Measurements from ENCODE around the gene RAB1A.

The RAB1A gene

DNA sequence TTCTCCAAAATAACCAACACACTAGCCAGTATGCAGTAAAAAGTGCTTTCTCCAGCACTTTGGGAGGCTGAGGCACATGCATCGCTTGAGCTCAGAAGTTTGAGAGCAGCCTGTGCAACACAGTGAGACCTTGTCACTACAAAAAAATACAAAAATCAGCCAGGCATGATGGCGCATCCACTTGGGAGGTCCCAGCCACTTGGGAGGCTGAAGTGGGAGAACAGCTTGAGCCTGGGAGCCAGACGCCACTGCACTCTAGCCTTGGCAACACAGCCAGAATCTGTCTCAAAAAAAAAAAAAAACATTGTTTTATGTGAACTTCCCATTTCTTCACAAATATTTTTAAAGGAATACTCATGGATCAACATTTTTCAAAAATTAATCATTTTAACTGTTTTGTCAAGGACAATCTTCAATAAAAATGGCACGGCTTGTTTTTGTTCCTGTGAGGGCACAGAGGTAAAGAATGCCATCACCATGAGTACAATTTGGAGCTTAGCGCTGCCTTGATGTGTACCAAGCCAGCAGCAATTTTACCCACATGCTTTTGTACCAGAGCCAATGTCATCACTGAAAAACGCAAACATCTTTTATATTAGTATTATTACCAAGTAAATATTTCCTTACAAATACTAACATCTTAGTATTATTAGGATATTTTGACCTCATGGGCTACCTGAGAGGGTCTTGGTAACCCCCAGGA lies 26.7 kb downstream of the RAB1A start:
- TF ChIP-seq, protein P1, sequence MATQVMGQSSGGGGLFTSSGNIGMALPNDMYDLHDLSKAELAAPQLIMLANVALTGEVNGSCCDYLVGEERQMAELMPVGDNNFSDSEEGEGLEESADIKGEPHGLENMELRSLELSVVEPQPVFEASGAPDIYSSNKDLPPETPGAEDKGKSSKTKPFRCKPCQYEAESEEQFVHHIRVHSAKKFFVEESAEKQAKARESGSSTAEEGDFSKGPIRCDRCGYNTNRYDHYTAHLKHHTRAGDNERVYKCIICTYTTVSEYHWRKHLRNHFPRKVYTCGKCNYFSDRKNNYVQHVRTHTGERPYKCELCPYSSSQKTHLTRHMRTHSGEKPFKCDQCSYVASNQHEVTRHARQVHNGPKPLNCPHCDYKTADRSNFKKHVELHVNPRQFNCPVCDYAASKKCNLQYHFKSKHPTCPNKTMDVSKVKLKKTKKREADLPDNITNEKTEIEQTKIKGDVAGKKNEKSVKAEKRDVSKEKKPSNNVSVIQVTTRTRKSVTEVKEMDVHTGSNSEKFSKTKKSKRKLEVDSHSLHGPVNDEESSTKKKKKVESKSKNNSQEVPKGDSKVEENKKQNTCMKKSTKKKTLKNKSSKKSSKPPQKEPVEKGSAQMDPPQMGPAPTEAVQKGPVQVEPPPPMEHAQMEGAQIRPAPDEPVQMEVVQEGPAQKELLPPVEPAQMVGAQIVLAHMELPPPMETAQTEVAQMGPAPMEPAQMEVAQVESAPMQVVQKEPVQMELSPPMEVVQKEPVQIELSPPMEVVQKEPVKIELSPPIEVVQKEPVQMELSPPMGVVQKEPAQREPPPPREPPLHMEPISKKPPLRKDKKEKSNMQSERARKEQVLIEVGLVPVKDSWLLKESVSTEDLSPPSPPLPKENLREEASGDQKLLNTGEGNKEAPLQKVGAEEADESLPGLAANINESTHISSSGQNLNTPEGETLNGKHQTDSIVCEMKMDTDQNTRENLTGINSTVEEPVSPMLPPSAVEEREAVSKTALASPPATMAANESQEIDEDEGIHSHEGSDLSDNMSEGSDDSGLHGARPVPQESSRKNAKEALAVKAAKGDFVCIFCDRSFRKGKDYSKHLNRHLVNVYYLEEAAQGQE (IDR thresholded peaks at IDR 0.05; ENCODE audit: insufficient read depth in 1 of 2, low read depth in 2 of 2, low read length in 2 of 2), result no peak
- TF ChIP-seq TAF1 (IDR thresholded peaks at IDR 0.05; ENCODE audit: borderline replicate concordance, insufficient read depth, low read length) (no peak), FOXP2 (optimal IDR thresholded peaks at IDR 0.05; ENCODE audit: borderline replicate concordance, extremely low read depth, extremely low read length, insufficient read depth) (no peak), SIN3A (IDR thresholded peaks at IDR 0.05; ENCODE audit: borderline replicate concordance, insufficient read depth, low read length) (no peak), POLR2AphosphoS5 (IDR thresholded peaks at IDR 0.05; ENCODE audit: low read depth, low read length) (no peak)

DNA sequence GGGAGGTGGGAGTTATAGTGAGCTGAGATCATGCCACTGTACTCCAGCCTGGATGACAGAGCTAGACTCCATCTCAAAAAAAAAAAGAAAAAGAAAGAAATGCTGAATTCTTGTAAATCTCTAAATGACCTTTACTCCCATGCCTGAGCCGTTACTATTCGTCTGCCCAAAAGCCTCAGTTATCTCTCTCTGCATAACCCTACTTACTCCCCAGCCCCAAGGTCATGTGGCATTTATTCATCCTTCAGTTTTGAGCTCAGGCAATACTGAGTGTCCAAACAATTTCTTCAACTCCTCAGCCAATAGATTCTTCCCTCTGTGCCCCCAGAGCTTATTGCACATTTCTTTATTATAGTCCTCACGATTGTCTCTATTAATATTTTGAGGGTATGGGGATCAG lies 28.8 kb downstream of the RAB1A start:
- no peak for TF ChIP-seq POLR2AphosphoS5 (IDR thresholded peaks at IDR 0.05; ENCODE audit: low read depth, low read length)

- TF ChIP-seq SIN3A (IDR thresholded peaks at IDR 0.05; ENCODE audit: borderline replicate concordance, insufficient read depth, low read length) (no peak), TAF1 (IDR thresholded peaks at IDR 0.05; ENCODE audit: borderline replicate concordance, insufficient read depth, low read length) (no peak), POLR2AphosphoS5 (IDR thresholded peaks at IDR 0.05; ENCODE audit: low read depth, low read length) (no peak), FOXP2 (optimal IDR thresholded peaks at IDR 0.05; ENCODE audit: borderline replicate concordance, extremely low read depth, extremely low read length, insufficient read depth) (no peak)
- TF ChIP-seq, protein P1 (IDR thresholded peaks at IDR 0.05; ENCODE audit: insufficient read depth in 1 of 2, low read depth in 2 of 2, low read length in 2 of 2), result no peak
These were observed 31.2 kb downstream of the RAB1A start for GRCh38 chr2:65098741-65099140.

GRCh38 chr2:65097844-65098243 lies 32.1 kb downstream of the RAB1A start:
- TF ChIP-seq SIN3A (IDR thresholded peaks at IDR 0.05; ENCODE audit: borderline replicate concordance, insufficient read depth, low read length) (no peak), TAF1 (IDR thresholded peaks at IDR 0.05; ENCODE audit: borderline replicate concordance, insufficient read depth, low read length) (no peak), POLR2AphosphoS5 (IDR thresholded peaks at IDR 0.05; ENCODE audit: low read depth, low read length) (no peak), FOXP2 (optimal IDR thresholded peaks at IDR 0.05; ENCODE audit: borderline replicate concordance, extremely low read depth, extremely low read length, insufficient read depth) (no peak)
- TF ChIP-seq, protein P1 (IDR thresholded peaks at IDR 0.05; ENCODE audit: insufficient read depth in 1 of 2, low read depth in 2 of 2, low read length in 2 of 2), result no peak

GRCh38 chr2:65096948-65097347 lies 33.0 kb downstream of the RAB1A start:
- TF ChIP-seq SIN3A (IDR thresholded peaks at IDR 0.05; ENCODE audit: borderline replicate concordance, insufficient read depth, low read length) (no peak), FOXP2 (optimal IDR thresholded peaks at IDR 0.05; ENCODE audit: borderline replicate concordance, extremely low read depth, extremely low read length, insufficient read depth) (no peak), TAF1 (IDR thresholded peaks at IDR 0.05; ENCODE audit: borderline replicate concordance, insufficient read depth, low read length) (no peak), POLR2AphosphoS5 (IDR thresholded peaks at IDR 0.05; ENCODE audit: low read depth, low read length) (no peak)
- TF ChIP-seq, protein P1 (IDR thresholded peaks at IDR 0.05; ENCODE audit: insufficient read depth in 1 of 2, low read depth in 2 of 2, low read length in 2 of 2), result no peak

Measured in PFSK-1 (cell line).